DMS 273 (cell line): ENCODE data around the gene BABAM2.
"Not testable (repeated sequence)": the region's sequence is repeated elsewhere in the genome, so short reads cannot be mapped to it uniquely, and the experiment has no call there.

Source experiments
- DNase-seq: peaks from one replicate; lab custom pipeline; 2025; ENCODE audit not compliant: unreplicated experiment; lab: John Stamatoyannopoulos, UW

BABAM2 gene

GRCh38 chr2:28011322-28011737, 120.8 kb downstream of the BABAM2 start:
- DNase-seq: no peak

GRCh38 chr2:28018474-28018873, 127.9 kb downstream of the BABAM2 start:
- peak; percentile 58 for DNase-seq

DNA sequence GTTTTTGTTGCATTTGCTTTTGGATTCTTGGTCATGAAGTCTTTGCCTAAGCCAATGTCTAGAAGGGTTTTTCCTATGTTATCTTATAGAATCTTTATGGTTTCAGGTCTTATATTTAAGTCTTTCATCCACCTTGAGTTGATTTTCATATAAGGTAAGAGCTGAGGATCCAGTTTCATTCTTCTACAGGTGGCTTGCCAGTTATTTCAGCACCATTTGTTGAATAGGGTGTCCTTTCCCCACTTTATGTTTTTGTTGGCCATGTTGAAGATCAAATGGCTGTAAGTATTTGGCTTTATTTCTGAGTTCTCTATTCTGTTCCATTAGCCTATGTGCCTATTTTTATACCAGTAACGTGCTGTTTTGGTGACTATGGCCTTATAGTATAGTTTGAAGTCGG, 129.0 kb downstream of the BABAM2 start:
- not testable (repeated sequence) for DNase-seq

DNA sequence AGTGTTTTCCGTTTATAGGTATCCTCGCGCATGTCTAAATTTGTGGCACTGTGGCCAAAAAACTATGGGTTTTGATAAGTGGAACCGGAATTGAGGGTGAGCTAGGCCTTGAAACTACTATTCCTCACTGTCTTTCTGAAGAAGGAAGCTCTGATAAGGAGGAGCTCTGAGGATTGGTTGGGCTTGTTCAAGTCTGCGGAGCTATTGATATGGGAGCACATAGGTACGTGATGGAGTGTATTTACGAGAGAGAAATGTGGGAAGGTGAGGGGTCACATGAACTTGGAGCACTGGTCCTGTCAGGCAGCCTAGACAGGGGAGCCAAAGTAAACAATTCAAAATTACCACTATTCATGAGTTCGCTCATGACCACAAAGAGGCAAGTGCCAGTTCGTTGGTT, 131.4 kb downstream of the BABAM2 start:
- DNase-seq: no peak

DNA sequence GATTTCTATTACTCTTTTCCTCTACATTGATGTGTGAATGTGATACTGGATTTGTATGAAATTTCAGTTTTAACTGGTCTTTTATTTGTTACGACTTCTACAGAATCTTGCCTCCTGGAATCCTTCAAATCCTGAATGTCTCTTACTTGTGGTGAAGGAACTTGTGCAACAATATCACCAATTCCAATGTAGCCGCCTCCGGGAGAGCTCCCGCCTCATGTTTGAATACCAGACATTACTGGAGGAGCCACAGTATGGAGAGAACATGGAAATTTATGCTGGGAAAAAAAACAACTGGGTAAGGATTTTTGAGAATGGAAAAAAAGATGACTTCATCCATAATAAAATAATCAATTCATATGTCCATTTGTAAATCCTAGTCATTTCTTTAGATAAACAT, 134.6 kb downstream of the BABAM2 start:
- no peak for DNase-seq

DNA sequence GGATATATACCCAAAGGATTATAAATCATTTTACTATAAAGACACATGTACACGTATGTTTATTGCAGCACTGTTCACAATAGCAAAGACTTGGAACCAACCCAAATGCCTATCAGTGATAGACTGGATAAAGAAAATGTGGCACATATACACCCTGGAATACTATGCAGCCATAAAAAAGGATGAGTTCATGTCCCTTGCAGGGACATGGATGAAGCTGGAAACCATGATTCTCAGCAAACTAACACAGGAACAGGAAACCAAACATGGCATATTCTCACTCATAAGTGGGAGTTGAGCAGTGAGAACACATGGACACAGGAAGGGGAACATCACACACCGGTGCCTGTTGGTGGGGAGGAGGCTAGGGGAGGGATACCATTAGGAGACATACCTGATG, 135.7 kb downstream of the BABAM2 start:
- DNase-seq: not testable (repeated sequence)

- DNase-seq: no peak
Observed at GRCh38 chr2:28028025-28028424, 137.5 kb downstream of the BABAM2 start.

DNA sequence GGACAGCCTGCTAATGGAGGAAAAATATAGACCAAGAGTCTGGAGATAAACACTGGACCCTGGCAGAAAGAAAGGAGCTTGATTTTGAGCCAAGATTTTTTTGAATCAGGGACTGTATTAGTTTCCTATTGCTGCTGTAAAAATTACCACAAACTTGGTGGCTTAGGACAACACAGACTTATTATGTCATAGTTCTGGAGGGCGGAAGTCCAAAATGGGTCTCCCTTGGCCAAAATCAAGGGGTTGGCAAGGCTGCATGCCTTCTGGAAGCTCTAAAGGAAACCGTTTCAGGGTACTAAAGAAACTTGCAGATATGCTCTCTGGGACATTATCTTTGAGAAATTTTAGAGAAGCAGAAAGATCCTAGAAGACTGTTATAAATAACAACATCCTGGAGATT, 140.1 kb downstream of the BABAM2 start:
- no peak for DNase-seq

DNA sequence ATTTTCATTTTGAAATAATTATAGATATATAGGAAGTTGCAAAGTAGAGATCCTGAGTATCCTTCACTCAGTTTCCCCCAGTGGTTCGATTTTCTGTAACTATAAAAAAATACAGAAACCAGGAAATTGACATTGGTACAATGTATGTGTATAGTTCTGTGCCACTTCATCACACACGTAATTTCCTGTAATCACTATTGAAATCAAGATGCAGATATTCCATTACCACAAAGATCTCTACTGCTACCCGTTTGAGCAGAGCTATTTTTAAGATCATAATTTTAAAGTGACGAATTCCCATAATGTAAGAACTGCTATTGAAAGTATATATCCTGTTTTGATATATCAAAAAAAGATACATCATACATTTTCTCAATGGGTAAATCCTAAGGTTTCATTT, 142.3 kb downstream of the BABAM2 start:
- DNase-seq: no peak

DNA sequence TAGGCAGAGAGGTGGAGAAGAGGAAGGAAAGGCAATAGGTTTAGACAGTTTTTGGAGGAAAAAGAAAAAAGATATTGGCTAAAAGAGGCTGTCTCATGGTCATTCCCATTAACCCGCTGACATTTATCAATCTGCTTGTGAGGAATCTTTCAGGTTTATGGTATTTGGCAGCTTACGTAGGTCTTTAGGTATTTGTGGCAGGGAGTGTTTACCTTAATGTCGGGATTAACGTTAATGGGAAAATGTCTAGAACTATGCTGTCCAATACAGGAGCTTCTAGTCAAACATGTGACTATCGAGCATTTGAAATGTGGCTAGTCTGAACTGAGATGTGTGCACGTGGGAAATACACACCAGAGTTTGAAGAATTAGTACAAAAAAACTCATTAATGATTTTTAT, 144.2 kb downstream of the BABAM2 start:
- DNase-seq: no peak

DNA sequence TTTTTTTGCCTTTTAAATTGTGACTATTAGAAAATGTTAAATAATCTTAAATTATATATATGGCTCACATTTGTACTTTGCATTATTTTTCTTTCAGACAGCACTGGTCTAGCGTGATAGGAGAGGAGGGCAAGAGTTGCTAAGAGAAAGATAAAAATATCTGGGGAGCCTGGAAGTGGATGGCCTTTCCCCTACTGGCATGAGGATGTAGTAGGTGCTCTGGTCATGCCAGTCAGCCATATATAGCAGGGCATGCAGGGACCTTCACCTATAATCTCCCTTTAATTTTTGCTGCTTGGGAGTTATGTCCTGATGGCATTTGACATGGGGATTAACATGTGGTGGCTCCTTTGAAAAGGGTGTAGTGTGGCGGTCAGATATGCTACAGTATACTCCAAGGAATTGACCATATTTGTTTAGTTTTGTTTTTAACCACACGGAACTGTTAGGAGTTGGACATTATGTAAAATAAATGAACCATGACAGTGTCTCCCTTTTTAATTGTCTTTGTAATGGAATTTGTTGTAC, 144.7 kb downstream of the BABAM2 start:
- no peak for DNase-seq

GRCh38 chr2:28035816-28036215, 145.3 kb downstream of the BABAM2 start:
- DNase-seq: no peak

- DNase-seq: no peak
Observed at GRCh38 chr2:28036307-28036706, 145.8 kb downstream of the BABAM2 start.

GRCh38 chr2:28038722-28039121, 148.2 kb downstream of the BABAM2 start:
- no peak for DNase-seq

- no peak for DNase-seq
Observed at GRCh38 chr2:28045676-28046351, 155.3 kb downstream of the BABAM2 start.

GRCh38 chr2:28046921-28047320, 156.4 kb downstream of the BABAM2 start:
- DNase-seq: no peak

- DNase-seq: no peak
Observed at GRCh38 chr2:28047681-28048080, 157.2 kb downstream of the BABAM2 start.

- no peak for DNase-seq
Observed at GRCh38 chr2:28048341-28048740, 157.8 kb downstream of the BABAM2 start.

DNA sequence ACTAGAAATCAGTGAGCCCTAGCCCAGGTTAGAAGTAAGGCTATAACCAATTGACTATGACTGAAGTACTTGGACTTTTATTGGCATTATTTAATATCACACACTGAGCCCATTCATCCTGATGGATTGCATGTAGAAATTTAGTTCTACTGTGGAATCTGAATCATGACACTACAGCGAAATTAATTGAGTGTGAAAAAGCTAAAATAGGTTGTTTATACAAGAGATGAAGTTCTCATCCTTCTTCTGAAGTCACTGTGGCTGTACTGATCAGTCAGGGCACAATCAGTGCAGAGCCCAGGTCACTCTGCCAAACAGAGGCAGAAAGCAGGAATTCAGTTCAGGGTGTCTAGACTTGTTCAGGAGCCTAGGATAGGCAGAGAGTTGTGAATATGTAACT, 158.9 kb downstream of the BABAM2 start:
- no peak for DNase-seq

DNA sequence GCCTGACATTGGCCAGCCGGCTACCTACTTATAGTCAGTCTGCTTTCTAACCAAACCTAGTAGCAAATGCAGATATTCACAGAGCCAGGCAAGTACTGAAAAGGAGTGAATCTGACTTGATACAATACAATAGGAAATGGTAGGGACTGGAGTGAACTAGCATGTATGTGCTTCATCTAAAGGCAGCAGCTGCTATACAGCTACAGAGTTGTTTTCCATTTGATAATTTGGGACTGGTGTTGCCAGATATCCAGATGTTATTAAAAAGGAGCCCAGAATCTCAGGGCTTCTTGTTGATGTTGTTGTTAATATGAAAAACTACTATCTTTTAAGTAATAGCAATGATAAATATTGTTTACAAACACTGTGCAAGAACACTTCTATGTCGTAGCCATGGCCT, 159.4 kb downstream of the BABAM2 start:
- peak; percentile 4 for DNase-seq

- no peak for DNase-seq
Observed at GRCh38 chr2:28052691-28053090, 162.2 kb downstream of the BABAM2 start.

DNA sequence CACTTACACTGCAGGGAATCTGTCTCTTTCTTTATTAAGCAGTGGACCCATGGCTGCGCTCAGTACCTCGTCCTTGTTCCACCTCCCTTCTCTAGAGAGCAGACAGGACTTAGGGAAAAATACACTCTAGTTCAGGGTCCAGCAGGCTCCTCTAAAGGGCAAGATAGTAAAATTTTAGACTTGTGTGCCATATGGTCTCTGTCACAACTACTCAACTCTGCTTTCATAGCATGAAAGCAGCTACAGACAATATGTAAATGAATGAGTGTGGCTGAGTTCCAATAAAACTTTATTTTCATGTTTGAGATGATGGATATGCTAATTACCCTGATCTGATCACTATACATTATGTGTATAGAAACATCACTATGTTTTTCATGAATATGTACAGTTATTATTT, 163.1 kb downstream of the BABAM2 start:
- peak; percentile 58 for DNase-seq

DNA sequence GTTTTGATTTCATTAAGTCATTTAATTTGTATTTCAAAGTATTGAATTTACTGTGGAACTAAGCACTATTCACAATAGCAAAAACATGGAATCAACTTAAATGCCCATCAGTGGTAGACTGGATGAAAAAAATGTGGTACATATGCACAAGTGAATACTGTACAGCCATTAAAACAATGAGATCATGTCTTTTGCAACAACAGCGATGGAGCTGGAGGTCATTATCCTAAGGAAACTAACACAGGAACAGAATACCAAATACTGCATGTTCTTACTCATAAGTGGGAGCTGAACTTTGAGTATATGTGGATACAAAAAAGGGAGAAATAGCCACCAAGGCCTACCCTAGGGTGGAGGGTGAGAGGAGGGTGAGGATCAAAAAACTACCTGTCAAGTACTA, 164.4 kb downstream of the BABAM2 start:
- no peak for DNase-seq
